CD14-positive monocyte (primary cell): Measurements from ENCODE around the gene AKT1. TPM values are rescaled to one million over a fixed set of nuclear protein-coding genes. Genes with fewer than 3 reads are reported as not detected.

ENCODE experiments used
- DNase-seq, 3 donors: peaks; one replicate each; pipeline ENCODE4 v3.0.0-alpha.2; 2011 to 2022
- H2AFZ ChIP-seq: 2 replicates; pipeline ENCODE4 v1.6.0; 2012; ENCODE audit warnings: mild to moderate bottlenecking, low read depth, low read length, inconsistent platforms; ENCODE audit not compliant: insufficient read depth, poor library complexity, severe bottlenecking
- H3K27ac ChIP-seq, 2 donors: 1 replicate in 1 of 2; 2 replicates in 1 of 2; pipeline ENCODE4 v1.5.1; 2012 to 2013; ENCODE audit warnings: low read length in 2 of 2, control low read depth in 1 of 2, inconsistent platforms in 1 of 2, low read depth in 1 of 2, mild to moderate bottlenecking in 1 of 2
- H3K27me3 ChIP-seq, 2 donors: one replicate each; pipeline versions ENCODE4 v1.6.0 to v1.6.1; 2011 to 2013; ENCODE audit warnings: low read length in 2 of 2; ENCODE audit not compliant: control insufficient read depth in 2 of 2, insufficient read depth in 2 of 2
- H3K36me3 ChIP-seq, 2 donors: replicated peaks in 1 of 2; 1 replicate in 1 of 2; 2 replicates in 1 of 2; pipeline versions ENCODE4 v1.5.1 to v1.6.1; 2012 to 2013; ENCODE audit warnings: low read length in 2 of 2, control low read depth in 1 of 2, inconsistent platforms in 1 of 2, mild to moderate bottlenecking in 1 of 2; ENCODE audit not compliant: insufficient read depth in 2 of 2, control insufficient read depth in 1 of 2
- H3K4me1 ChIP-seq, 2 donors: 1 replicate in 1 of 2; 2 replicates in 1 of 2; pipeline versions ENCODE4 v1.5.1 to v1.6.1; 2012 to 2013; ENCODE audit warnings: low read length in 2 of 2, control low read depth in 1 of 2, inconsistent platforms in 1 of 2, mild to moderate bottlenecking in 1 of 2, moderate library complexity in 1 of 2; ENCODE audit not compliant: insufficient read depth in 2 of 2, control insufficient read depth in 1 of 2
- H3K4me2 ChIP-seq: replicated peaks from 2 replicates; pipeline ENCODE3; 2012; ENCODE audit warnings: low read length, moderate library complexity, mild to moderate bottlenecking; ENCODE audit not compliant: poor library complexity, severe bottlenecking; ENCODE audit errors: extremely low read depth
- H3K4me3 ChIP-seq, 3 experiments: fragments of 200-600 bp in 1 of 3; sonication (generic) in 1 of 3; replicated peaks in 1 of 3; 1 replicate in 2 of 3; 2 replicates in 1 of 3; pipeline ENCODE4 v1.5.1; 2011 to 2013; ENCODE audit warnings: low read length in 3 of 3, mild to moderate bottlenecking in 3 of 3, control low read depth in 2 of 3, low read depth in 2 of 3, inconsistent platforms in 1 of 3, moderate library complexity in 1 of 3
- H3K79me2 ChIP-seq: 2 replicates; pipeline ENCODE4 v1.6.0; 2012; ENCODE audit warnings: mild to moderate bottlenecking, control low read depth, inconsistent platforms, low read length, moderate library complexity; ENCODE audit not compliant: insufficient read depth
- H3K9ac ChIP-seq: 2 replicates; pipeline ENCODE4 v1.6.0; 2017; ENCODE audit warnings: low read length, mild to moderate bottlenecking; ENCODE audit not compliant: insufficient read depth, poor library complexity, severe bottlenecking
- H3K9me3 ChIP-seq, 2 donors: replicated peaks in 1 of 2; 1 replicate in 1 of 2; 2 replicates in 1 of 2; pipeline versions ENCODE4 v1.5.1 to v1.6.1; 2012 to 2013; ENCODE audit warnings: low read length in 2 of 2, control low read depth in 1 of 2; ENCODE audit not compliant: control insufficient read depth in 1 of 2, insufficient read depth in 1 of 2
- H4K20me1 ChIP-seq: 2 replicates; pipeline ENCODE4 v1.6.0; 2012; ENCODE audit warnings: mild to moderate bottlenecking, low read length, control low read depth, moderate library complexity; ENCODE audit not compliant: insufficient read depth
- H3K27ac Mint-ChIP-seq, 7 donors: one replicate each; pipeline ENCODE4 v1.8.0; 2020; ENCODE audit warnings: mild to moderate bottlenecking in 7 of 7, mixed read lengths in 7 of 7, moderate library complexity in 6 of 7, inconsistent platforms in 2 of 7
- H3K27me3 Mint-ChIP-seq, 3 donors: one replicate each; pipeline ENCODE4 v1.8.0; 2021 to 2022; ENCODE audit warnings: low read depth in 3 of 3, mild to moderate bottlenecking in 3 of 3, mixed read lengths in 3 of 3, moderate library complexity in 3 of 3, inconsistent platforms in 1 of 3
- H3K36me3 Mint-ChIP-seq, 2 donors: one replicate each; pipeline ENCODE4 v1.8.0; 2020; ENCODE audit warnings: mixed read lengths in 2 of 2, inconsistent platforms in 1 of 2, mild to moderate bottlenecking in 1 of 2
- H3K4me1 Mint-ChIP-seq: one replicate; pipeline ENCODE4 v1.8.0; 2020; ENCODE audit warnings: mild to moderate bottlenecking, mixed read lengths
- H3K4me3 Mint-ChIP-seq, 2 donors: one replicate each; pipeline ENCODE4 v1.8.0; 2020; ENCODE audit warnings: mild to moderate bottlenecking in 2 of 2, mixed read lengths in 2 of 2, moderate library complexity in 1 of 2
- H3K9me3 Mint-ChIP-seq, 7 donors: one replicate each; pipeline ENCODE4 v1.8.0; 2020 to 2022; ENCODE audit warnings: mixed read lengths in 7 of 7, mild to moderate bottlenecking in 6 of 7, moderate library complexity in 6 of 7, inconsistent platforms in 2 of 7
- WGBS: methylation state at CpG from one replicate; pipeline ENCODE4 v1.1.5; 2013; ENCODE audit warnings: missing lambda C conversion rate; ENCODE audit not compliant: insufficient coverage; 5-methylcytosine and 5-hydroxymethylcytosine counted together
- intact Hi-C, 2 donors: fragments of 100-400 bp; cut with micrococcal nuclease; formaldehyde crosslinking; loops; one replicate each; pipeline versions ENCODE4 v1.15.0 to v1.15.1; 2023
- polyA plus RNA-seq, 3 donors: library from polyadenylated mRNA; depleted of rRNA in 1 of 3; unstranded in 2 of 3; stranded (reverse) in 1 of 3; fragments of 300-500 nt in 2 of 3; fragments of >200 nt in 1 of 3; fragmentation: Illumina TruSeq in 2 of 3; gene quantifications; 1 replicate in 2 of 3; 2 replicates in 1 of 3; pipeline ENCODE4 v1.2.3, GENCODE V29; 2012 to 2021
- TF ChIP-seq, protein P1 (sequence below): fragments of 200-600 bp; IDR thresholded peaks from one replicate; pipeline ENCODE4 v1.8.0; 2022; ENCODE audit warnings: antibody characterized with exemption, mild to moderate bottlenecking

Gene AKT1
- polyA plus RNA-seq, 3 donors: 7.2 to 180 (median 26.4) TPM

DNA sequence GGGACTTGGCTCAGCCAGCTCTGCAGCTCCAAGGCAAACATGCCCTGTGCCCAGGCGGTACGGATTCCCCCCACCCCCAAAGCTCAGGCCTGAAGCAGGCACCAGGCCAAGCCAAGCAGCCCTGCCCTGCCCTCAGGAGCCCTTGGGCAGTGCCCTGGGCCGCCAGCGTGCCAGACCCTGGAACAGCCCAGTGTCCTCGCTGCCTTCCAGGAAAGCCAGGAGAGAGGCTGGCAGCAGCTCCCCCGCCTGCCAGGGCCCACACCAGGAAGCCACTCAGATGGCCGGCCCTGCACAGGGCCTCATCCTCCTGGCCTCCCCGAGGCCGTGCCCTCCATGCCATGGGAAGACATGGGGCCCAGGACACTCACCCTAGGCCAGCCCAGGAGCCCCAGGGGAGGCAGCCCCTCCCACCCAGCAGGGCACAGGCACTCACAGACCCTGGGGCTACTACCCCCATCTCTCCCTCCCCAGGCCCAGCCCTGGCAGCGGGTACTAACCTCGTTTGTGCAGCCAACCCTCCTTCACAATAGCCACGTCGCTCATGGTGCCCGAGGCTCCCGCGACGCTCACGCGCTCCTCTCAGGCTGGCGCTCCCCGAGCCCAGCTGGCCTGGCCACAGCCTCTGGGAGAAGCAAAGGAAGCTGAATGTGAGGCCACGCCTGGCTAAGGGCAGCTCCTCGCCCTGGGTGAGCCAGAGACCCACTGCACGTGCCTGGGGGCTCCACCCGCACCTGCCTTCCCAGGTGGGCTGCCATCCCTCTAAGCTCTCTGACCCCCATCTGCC is 3.3 kb downstream of the AKT1 start:
- H3K27me3 Mint-ChIP-seq: peaks cover 0 to 13% (median 5%) of the 10 kb centered on the region in 3 donors

DNA sequence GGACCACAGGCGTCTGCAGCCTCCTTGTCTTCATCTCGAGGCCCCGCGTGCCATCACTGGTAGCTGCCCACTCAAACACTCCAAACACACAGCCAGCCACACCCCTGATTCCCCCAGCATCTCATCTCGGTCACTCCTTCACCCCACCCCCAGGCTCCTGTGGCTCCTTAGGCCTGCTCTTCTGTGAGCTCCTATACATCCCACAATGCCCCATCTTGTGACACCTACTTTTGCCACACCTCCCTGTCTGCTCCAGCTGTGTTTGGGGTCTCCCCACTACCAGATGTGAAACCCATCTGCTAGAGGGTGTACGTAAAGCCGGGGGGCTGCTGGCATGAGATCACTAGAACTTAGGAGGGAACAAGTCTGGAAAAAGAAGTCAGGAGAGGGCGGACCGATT is 4.1 kb downstream of the AKT1 start:
- Mint-ChIP-seq H3K36me3 (peaks cover 18 to 45% of the 10 kb centered on the region in 2 donors), H3K9me3 (peaks cover 0 to 2% (median 0%) of the 10 kb centered on the region in 7 donors), H3K27me3 (peaks cover 0 to 5% (median 2%) of the 10 kb centered on the region in 3 donors), H3K4me3 (no peak overlapping the region), H3K4me1 (peaks cover 59% of the 10 kb centered on the region), H3K27ac (peak overlapping the region in 3 of 7 donors; percentile 10 to 56 (median 23))
- WGBS: 98% methylated on average over 5 of the region's 9 CpGs
- Histone ChIP-seq H3K4me1 (peaks cover 50 to 60% of the 10 kb centered on the region in 2 donors), H3K79me2 (peaks cover 78% of the 10 kb centered on the region), H3K36me3 (peaks cover 24 to 33% of the 10 kb centered on the region in 2 donors), H3K9ac (no peak overlapping the region), H3K4me3 (no peak overlapping the region), H2AFZ (no peak overlapping the region), H3K27ac (no peak overlapping the region), H3K4me2 (no peak overlapping the region), H4K20me1 (peaks cover 65% of the 10 kb centered on the region), H3K27me3 (no peaks in the 10 kb centered on the region), H3K9me3 (no peaks in the 10 kb centered on the region)
- intact Hi-C loops: loop anchor here in 1 of 2 donors (10.0 kb wide), 1 partner anchor 193 kb away; the partner anchor contains the start of gene CLBA1
- DNase-seq: no peak
- TF ChIP-seq, protein P1, sequence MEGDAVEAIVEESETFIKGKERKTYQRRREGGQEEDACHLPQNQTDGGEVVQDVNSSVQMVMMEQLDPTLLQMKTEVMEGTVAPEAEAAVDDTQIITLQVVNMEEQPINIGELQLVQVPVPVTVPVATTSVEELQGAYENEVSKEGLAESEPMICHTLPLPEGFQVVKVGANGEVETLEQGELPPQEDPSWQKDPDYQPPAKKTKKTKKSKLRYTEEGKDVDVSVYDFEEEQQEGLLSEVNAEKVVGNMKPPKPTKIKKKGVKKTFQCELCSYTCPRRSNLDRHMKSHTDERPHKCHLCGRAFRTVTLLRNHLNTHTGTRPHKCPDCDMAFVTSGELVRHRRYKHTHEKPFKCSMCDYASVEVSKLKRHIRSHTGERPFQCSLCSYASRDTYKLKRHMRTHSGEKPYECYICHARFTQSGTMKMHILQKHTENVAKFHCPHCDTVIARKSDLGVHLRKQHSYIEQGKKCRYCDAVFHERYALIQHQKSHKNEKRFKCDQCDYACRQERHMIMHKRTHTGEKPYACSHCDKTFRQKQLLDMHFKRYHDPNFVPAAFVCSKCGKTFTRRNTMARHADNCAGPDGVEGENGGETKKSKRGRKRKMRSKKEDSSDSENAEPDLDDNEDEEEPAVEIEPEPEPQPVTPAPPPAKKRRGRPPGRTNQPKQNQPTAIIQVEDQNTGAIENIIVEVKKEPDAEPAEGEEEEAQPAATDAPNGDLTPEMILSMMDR: no peak

More for the DNA sequence above, 3.3 kb downstream of the AKT1 start:
- H3K4me1 Mint-ChIP-seq: peaks cover 53% of the 10 kb centered on the region
- H3K27ac Mint-ChIP-seq: peak overlapping the region in 1 of 7 donors; percentile 20
- peaks cover 41 to 52% of the 10 kb centered on the region in 2 donors for H3K4me1 ChIP-seq
- peaks cover 63% of the 10 kb centered on the region for H4K20me1 ChIP-seq
- TF ChIP-seq, protein P1: no peak
- no peak for DNase-seq
- no peak overlapping the region for H3K4me2 ChIP-seq
- intact Hi-C loops: loop anchor here in 1 of 2 donors (10.0 kb wide), 1 partner anchor 193 kb away; the partner anchor contains the start of gene CLBA1
- peaks cover 74% of the 10 kb centered on the region for H3K79me2 ChIP-seq
- H3K27ac ChIP-seq: peak overlapping the region in 1 of 2 donors; percentile 3
- no peak overlapping the region for H3K4me3 ChIP-seq
- H3K36me3 Mint-ChIP-seq: peaks cover 18 to 45% of the 10 kb centered on the region in 2 donors
- H3K36me3 ChIP-seq: peaks cover 24 to 33% of the 10 kb centered on the region in 2 donors
- no peak overlapping the region for H3K4me3 Mint-ChIP-seq
- no peaks in the 10 kb centered on the region for H3K9me3 ChIP-seq
- 87% methylated on average over 22 of the region's 25 CpGs for WGBS
- peaks cover 0 to 5% of the 10 kb centered on the region in 2 donors for H3K27me3 ChIP-seq
- peaks cover 0 to 2% (median 0%) of the 10 kb centered on the region in 7 donors for H3K9me3 Mint-ChIP-seq
- H3K9ac ChIP-seq: no peak overlapping the region
- H2AFZ ChIP-seq: no peak overlapping the region
